Mesodermal cell (in vitro differentiated cells): Measurements from ENCODE around the gene PRLR. TPM values are rescaled to one million over a fixed set of nuclear protein-coding genes. Genes with fewer than 3 reads are reported as not detected.

ENCODE experiments used
- H3K27ac ChIP-seq: 2 replicates; pipeline ENCODE4 v1.7.0; 2013; ENCODE audit warnings: mild to moderate bottlenecking, low read depth, low read length, moderate library complexity; ENCODE audit not compliant: severe bottlenecking
- H3K36me3 ChIP-seq: 2 replicates; pipeline ENCODE4 v1.7.1; 2013; ENCODE audit warnings: mild to moderate bottlenecking, low read length, moderate library complexity; ENCODE audit not compliant: control insufficient read depth, insufficient read depth
- H3K4me1 ChIP-seq: one replicate; pipeline ENCODE4 v1.7.1; 2013; ENCODE audit warnings: mild to moderate bottlenecking, low read length; ENCODE audit not compliant: insufficient read depth, control insufficient read depth, poor library complexity, severe bottlenecking
- H3K4me3 ChIP-seq: 2 replicates; pipeline ENCODE4 v1.7.0; 2013; ENCODE audit warnings: low read length, control low read depth, mild to moderate bottlenecking; ENCODE audit not compliant: insufficient read depth, poor library complexity, severe bottlenecking; ENCODE audit errors: extremely low read depth
- H3K9me3 ChIP-seq: 2 replicates; pipeline ENCODE4 v1.7.1; 2013; ENCODE audit warnings: mild to moderate bottlenecking, low read length, moderate library complexity; ENCODE audit not compliant: control insufficient read depth
- WGBS, 2 experiments: methylation state at CpG; one replicate each; pipeline ENCODE4 v1.1.5; 2013; ENCODE audit warnings: missing lambda C conversion rate in 2 of 2; ENCODE audit not compliant: insufficient coverage in 2 of 2; 5-methylcytosine and 5-hydroxymethylcytosine counted together
- polyA plus RNA-seq, 2 experiments: library from polyadenylated mRNA; stranded (reverse); fragments of 50-300 nt; gene quantifications; one replicate each; pipeline ENCODE4 v1.2.3, GENCODE V29; 2013

PRLR gene
- 1.3 TPM for polyA plus RNA-seq (2013, experiment 1 of 2)
- polyA plus RNA-seq (2013, experiment 2 of 2) = 0.66 TPM

DNA sequence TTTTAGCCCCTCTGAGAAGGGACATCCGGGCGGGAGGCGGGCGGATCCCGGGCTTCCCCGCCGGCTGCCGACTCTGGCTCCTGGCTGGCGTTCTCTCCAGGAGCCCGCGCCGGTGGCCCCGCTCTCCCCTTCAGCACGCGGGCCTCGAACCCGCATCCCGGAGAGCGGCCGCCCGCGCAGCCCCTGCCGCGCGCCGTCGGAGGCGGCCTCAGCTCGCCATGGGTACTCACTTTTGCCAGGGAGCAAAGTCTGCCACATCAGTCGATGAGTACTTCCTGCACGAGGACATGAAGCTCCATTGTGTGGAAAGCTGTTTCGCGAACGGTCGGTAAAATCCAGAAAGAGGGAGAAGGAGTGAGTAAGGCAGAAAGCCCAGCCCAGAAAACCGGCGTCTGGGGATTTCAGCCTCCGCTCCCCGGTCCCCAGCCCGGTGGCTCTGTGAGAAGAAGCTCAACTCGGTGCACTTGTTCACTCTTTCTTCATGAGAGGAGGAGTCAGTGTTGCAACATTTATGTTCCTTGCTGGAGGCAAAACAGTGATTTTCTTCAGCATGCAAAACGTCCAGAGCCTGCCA lies at the start of gene PRLR:
Gene PRLR (minus strand): TSS at position 450 of the 574 bp plus-strand sequence. CDS start 140,867 bp downstream, outside the sequence.
- Histone ChIP-seq H3K4me3 (peak within 1 kb of the TSS; percentile 38), H3K36me3 (no peaks in the 10 kb centered on the region)

DNA sequence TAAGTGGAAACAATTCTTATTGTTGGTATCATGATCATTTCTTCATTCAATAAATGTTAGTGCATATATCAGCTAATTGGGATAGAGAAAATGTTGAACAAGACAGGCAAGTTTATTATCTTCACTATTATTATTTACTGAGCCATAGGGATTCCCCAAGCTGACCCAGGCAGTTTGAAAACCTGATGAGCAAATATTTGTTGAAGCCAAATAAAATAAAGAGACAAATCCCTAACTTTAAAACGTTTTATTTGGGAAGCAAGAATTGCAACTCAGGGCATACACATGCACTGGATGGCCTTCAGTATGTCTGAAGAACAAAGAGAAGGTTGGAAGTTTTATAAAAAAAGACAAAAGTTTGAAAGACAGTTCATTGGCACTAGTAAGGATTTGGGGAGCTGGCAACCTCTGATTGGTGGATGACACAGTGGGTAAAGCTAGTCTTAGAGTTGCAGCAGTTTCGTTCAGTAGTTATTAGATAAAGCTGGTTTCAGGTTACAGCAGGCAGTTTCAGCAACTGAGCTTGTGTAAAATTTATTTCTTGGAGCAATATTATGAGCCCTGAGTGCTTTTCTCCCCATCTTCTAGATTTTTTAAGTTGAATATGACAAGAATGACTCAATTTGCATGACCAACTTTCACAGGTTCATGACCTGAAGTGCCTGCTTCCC lies 44.7 kb upstream of the PRLR start:
- no peak overlapping the region for H3K27ac ChIP-seq
- no peak overlapping the region for H3K4me3 ChIP-seq
- no peaks in the 10 kb centered on the region for H3K36me3 ChIP-seq
- no peaks in the 10 kb centered on the region for H3K4me1 ChIP-seq
- WGBS, 2 experiments = 61 to 75% methylated on average over 1 to 2 of the region's 2 CpGs
- H3K9me3 ChIP-seq = no peaks in the 10 kb centered on the region

More for the DNA sequence above, at the start of gene PRLR:
- H3K27ac ChIP-seq = no peak within 1 kb of the TSS
- 2 to 7% methylated on average over 28 to 36 of the region's 42 CpGs for WGBS, 2 experiments
- no peaks in the 10 kb centered on the region for H3K9me3 ChIP-seq
- peaks cover 4% of the 10 kb centered on the region for H3K4me1 ChIP-seq

DNA sequence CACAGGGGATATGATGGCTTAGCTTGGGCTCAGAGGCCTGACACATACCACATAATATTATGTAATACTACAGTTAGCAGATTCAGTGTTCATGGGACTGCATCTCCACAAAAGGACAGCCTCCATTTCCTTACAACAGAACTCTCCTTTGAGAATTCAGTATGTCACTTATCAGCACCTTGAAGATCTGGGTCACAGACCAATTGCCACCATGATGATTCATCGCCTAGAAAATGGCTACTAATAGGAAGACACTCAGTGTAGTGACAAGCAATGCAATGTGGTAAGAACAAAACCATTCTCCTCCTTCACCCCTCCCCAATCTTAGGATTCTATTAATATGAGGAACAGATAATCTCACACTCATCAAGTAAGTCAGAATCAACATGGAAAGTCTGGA lies 38.7 kb upstream of the PRLR start:
- Histone ChIP-seq H3K4me3 (no peak overlapping the region), H3K9me3 (no peaks in the 10 kb centered on the region), H3K36me3 (no peaks in the 10 kb centered on the region), H3K27ac (no peak overlapping the region), H3K4me1 (peaks cover 2% of the 10 kb centered on the region)
- no CpG with 5 or more reads among the region's 1 CpG for WGBS, 2 experiments

DNA sequence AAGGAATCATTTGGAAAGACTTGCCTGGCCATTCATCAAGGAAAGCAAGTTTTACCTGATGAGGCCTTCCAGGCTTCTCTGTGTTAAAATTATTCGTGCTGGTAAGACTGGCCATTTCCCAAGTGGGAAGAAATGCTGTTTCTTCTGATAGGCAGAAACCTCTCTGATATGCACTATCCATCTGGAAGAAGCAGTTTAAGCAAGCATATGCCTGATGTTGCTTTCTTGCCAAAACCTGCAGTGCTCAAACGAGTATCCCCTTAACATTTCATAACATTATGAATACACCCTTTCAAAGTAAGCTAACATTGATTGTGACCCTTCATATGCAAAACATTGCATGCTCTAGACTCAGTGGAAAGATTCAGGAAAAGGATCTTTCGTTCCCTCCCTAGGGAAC lies 36.0 kb upstream of the PRLR start:
- no peak overlapping the region for H3K27ac ChIP-seq
- 69 to 70% methylated on average over 2 of the region's 3 CpGs for WGBS, 2 experiments
- H3K4me1 ChIP-seq = peaks cover 2% of the 10 kb centered on the region
- H3K9me3 ChIP-seq = peaks cover 7% of the 10 kb centered on the region
- H3K36me3 ChIP-seq = no peaks in the 10 kb centered on the region
- H3K4me3 ChIP-seq = no peak overlapping the region

DNA sequence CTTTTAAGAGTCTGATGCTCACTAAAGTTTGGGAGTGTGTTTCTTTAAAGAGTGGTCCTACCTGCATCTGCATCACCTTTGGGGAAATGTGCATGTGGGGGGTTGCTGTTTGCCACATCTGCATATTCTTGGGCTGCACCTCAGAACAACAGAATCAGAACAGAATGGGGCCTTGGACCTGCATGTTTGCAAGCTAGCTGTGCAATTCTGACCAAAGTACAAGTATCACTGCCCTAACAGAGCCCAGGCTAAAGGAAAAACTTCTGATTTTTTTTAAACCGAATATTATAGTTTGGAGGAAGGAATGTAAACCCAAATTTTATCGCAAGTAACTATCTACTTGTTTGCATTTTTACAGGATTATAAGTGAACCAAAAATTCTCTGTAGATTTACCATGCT lies 34.2 kb upstream of the PRLR start:
- Histone ChIP-seq H3K9me3 (peaks cover 7% of the 10 kb centered on the region), H3K36me3 (no peaks in the 10 kb centered on the region), H3K4me1 (peaks cover 2% of the 10 kb centered on the region), H3K4me3 (no peak overlapping the region), H3K27ac (no peak overlapping the region)
- no CpG with 5 or more reads among the region's 2 CpGs for WGBS, 2 experiments

DNA sequence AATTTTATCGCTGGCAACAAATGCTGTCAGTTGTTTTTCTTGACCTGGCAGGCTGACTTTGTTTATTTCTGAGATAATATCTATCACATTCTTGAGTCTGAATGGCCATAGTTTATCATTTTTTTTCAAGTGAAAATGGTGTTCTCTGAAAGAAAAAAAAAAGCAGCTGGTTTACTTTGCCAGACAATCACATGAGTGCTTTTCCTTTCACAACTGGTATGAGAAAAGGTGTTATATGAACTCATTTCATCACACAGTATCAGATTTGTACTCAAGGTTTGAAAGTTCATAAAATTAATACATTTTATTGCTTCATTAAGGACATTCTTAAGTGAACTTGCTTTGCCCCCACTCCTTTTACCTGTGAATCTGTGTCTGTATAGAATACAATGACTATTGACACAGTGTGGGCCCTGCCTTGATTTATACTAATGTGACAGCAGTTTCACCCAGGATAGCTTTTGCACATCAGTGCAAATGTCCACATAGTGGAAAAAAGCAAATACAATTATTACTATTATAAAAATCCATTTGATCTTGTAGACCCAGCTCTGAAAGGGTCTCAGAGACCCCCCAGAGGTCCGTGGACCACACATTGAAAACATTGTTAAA lies 33.1 kb upstream of the PRLR start:
- no peak overlapping the region for H3K27ac ChIP-seq
- no CpG with 5 or more reads among the region's 2 CpGs for WGBS, 2 experiments

DNA sequence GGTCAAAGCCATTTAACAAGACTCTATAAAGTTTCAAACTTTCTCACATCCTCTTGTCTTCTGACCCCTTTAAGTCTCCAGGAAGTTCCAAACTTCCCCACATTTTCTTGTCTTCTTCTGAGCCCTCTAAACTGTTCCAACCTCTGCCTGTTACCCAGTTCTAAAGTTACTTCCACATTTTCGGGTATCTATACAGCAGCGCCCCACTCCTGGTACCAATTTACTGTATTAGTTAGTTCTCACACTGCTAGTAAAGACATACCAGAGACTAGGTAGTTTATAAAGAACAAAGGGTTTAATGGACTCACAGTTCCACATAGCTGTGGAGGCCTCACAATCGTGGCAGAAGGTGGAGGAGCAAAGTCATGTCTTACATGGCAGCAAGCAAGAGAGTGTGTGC lies 23.3 kb upstream of the PRLR start:
- H3K36me3 ChIP-seq = no peaks in the 10 kb centered on the region
- H3K9me3 ChIP-seq = peaks cover 17% of the 10 kb centered on the region
- no peak overlapping the region for H3K27ac ChIP-seq
- 83 to 100% methylated on average over 1 of the region's 3 CpGs for WGBS, 2 experiments
- no peak overlapping the region for H3K4me3 ChIP-seq
- no peaks in the 10 kb centered on the region for H3K4me1 ChIP-seq

More for the DNA sequence above, 33.1 kb upstream of the PRLR start:
- H3K36me3 ChIP-seq = no peaks in the 10 kb centered on the region
- peaks cover 7% of the 10 kb centered on the region for H3K9me3 ChIP-seq
- H3K4me1 ChIP-seq = no peaks in the 10 kb centered on the region
- H3K4me3 ChIP-seq = no peak overlapping the region

DNA sequence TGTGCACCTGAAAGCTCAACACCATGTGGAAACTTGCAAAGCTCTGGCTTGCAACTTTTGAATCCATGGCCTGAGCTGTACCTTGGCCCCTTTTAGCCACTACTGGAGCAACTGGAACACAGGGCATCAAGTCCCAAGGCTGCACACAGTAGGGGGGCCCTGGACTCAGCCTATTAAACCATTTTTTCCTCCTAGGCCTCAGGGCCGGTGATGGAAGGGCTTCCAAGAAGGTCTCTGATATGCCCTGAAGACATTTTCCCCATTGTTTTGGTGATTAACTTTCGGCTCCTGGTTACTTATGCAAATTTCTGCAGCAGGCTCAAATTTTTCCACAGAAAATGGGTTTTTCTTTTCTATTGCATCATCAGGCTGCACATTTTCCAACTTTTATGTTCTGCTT lies 22.7 kb upstream of the PRLR start:
- Histone ChIP-seq H3K27ac (no peak overlapping the region), H3K4me3 (no peak overlapping the region), H3K9me3 (peaks cover 17% of the 10 kb centered on the region), H3K36me3 (no peaks in the 10 kb centered on the region), H3K4me1 (no peaks in the 10 kb centered on the region)
- 90 to 92% methylated on average over 2 of the region's 2 CpGs for WGBS, 2 experiments

DNA sequence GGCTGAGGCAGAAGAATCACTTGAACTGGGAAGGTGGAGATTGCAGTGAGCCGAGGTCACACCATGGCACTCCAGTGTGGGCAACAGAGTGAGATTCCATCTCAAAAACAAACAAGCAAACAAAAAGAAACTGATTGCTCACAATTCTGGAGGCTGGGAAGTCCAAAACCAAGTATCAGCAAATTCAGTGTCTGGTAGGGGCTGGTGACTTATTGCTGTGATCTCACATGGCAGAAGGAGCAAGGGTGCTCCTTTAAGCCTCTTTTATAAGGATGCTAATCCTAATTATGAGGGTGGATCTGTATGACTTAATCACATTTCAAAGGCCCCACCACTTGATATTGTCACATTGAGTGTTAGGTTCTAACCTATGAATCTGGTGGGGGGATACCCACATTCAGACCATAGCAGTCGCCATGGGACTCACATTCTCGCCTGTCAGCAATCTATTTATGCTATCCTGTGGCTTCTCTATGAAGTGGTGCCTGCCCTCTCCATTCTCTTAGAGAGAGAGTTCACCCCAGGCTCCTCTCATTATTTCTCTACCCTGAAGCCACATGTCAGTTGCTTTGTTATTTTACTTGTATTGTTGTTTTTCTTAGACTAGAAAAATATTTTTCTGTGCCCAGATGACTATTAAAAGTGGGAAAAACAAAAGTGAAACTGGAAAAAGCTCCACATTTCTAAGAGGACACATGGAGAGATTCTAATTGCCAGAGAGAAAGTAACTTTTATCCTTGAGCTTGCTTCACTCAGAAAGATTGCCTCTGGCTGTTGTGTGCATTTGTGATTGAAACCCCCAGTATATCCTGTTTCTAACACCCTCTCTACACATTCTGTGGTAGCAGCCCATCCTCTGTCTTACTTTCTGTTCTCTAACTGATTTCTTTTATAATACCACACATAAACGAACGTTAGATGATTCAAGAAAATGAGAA lies 18.8 kb upstream of the PRLR start:
- H3K27ac ChIP-seq = no peak overlapping the region
- H3K9me3 ChIP-seq = peaks cover 17% of the 10 kb centered on the region
- H3K36me3 ChIP-seq = no peaks in the 10 kb centered on the region
- peaks cover 4% of the 10 kb centered on the region for H3K4me1 ChIP-seq
- H3K4me3 ChIP-seq = no peak overlapping the region
- 51 to 76% methylated on average over 2 of the region's 5 CpGs for WGBS, 2 experiments

DNA sequence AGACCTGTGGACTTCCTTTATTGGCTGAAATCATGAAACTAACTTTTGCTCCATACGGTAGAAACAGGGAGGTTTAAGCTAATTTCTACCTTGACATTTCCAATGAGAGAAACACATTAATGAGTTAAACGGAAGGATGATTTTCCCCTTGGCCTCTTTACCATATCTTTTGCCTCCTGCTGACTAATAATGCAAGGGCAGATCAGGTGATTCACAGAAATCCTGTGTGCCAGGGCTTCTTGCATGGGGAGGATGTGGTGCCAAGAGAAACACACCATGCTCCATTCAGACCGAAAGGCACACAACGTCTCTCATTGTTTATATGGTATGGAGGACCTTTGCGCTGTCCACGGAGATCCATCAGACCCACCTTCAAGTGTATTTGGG lies 17.4 kb upstream of the PRLR start:
- Histone ChIP-seq H3K4me1 (peaks cover 4% of the 10 kb centered on the region), H3K36me3 (no peaks in the 10 kb centered on the region), H3K4me3 (no peak overlapping the region), H3K27ac (no peak overlapping the region), H3K9me3 (peaks cover 5% of the 10 kb centered on the region)
- WGBS, 2 experiments = 82% methylated on average over 2 of the region's 6 CpGs; no CpG with 5 or more reads in 1 of the 2 experiments
